Astrocyte (in vitro differentiated cells and primary cell): ENCODE data around the gene PNPLA5.

Source experiments
- CTCF ChIP-seq: IDR thresholded peaks from 2 replicates; pipeline ENCODE4 v1.5.1; 2011; ENCODE audit warnings: low read depth, mild to moderate bottlenecking, inconsistent platforms, low read length, moderate library complexity; ENCODE audit not compliant: insufficient read depth
- EZH2 ChIP-seq: IDR thresholded peaks from 2 replicates; pipeline ENCODE4 v1.6.1; 2012; ENCODE audit warnings: mild to moderate bottlenecking, low read length, inconsistent platforms; ENCODE audit not compliant: insufficient read depth

GRCh38 chr22:43835736-43836135, 56.1 kb downstream of the PNPLA5 start:
- TF ChIP-seq CTCF (no peak), EZH2 (no peak)
